GM19397 (cell line): ENCODE results near the gene COL10A1.
A peak's percentile ranks its signal among the peaks of the same experiment; 100 is the strongest.
"Not testable (repeated sequence)": the region's sequence is repeated elsewhere in the genome, so short reads cannot be mapped to it uniquely, and the experiment has no call there.

ENCODE experiments used
- ATAC-seq: cut with Tn5 transposase; IDR thresholded peaks from one replicate; pipeline ENCODE4 v1.9.1; 2021; ENCODE audit warnings: mild to moderate bottlenecking, moderate library complexity; ENCODE audit not compliant: unreplicated experiment

The COL10A1 gene

GRCh38 chr6:116127771-116128493 is 2.0 kb upstream of the COL10A1 start:
- no peak for ATAC-seq

GRCh38 chr6:116120430-116120829 is 5.5 kb downstream of the COL10A1 start:
- ATAC-seq, result no peak

DNA sequence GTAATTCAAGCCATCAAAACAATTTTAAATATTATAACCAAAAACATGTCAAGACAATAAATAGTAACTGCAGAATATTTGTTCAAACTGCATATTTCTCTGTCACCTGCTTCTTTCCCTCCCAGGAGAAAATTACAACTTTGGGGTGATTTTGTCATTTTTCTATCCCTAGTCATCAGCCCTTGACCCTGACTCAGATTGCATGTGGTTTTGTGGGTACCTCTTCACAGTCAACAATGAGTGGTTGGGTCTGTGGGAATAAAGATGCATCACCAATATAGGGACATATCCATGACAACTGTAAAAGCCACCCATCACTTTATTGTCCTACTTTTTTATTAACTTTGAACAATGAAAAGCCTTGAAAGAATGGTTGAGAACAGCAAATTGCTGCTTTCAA is 7.3 kb downstream of the COL10A1 start:
- ATAC-seq, result no peak

DNA sequence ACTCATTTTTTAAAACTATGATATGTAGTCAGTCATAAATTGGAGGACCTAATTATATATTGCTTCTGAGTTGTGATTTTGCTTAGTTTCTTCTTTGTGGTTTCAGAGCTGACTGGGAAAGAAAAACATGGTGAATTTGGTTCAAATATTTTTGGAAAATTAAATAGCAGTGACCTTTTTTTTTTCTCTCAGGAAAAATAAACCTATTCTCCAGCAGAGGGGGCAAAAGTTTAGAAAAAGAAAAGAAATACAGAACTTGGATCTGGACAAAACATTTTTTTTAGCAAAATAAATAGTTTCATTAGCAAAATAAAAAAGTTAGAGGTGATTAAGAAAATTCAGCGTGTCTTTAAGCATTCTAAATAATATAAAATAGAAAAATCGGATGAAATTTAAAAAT is 10.2 kb downstream of the COL10A1 start:
- ATAC-seq, result no peak

GRCh38 chr6:116113386-116113785 is 12.5 kb downstream of the COL10A1 start:
- ATAC-seq, result no peak

GRCh38 chr6:116111552-116112528 is 14.1 kb downstream of the COL10A1 start:
- peak; percentile 68 for ATAC-seq

- ATAC-seq, result no peak
Observed at GRCh38 chr6:116108836-116109235, 17.1 kb downstream of the COL10A1 start.

GRCh38 chr6:116106146-116106545 is 19.8 kb downstream of the COL10A1 start:
- no peak for ATAC-seq

GRCh38 chr6:116105247-116105646 is 20.7 kb downstream of the COL10A1 start:
- ATAC-seq, result no peak

DNA sequence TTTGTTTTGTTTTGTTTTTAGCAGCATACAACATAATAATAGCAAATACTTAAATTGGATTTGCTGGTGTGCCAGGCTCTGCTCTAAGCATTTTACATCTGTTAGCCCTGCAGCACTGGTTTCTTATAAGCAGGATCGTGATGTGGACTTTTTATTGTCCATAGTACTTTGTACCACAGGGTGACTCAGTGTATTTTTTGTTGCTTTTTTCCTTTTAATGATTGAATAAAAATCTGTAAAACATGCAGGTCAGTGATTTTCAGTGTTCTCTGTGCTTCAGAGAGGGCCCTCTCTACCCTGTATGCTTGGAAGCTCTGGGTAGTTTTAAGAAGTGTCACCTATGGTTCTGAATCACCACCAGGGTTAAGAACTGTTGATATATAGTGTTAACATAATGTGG is 21.3 kb downstream of the COL10A1 start:
- ATAC-seq, result no peak

DNA sequence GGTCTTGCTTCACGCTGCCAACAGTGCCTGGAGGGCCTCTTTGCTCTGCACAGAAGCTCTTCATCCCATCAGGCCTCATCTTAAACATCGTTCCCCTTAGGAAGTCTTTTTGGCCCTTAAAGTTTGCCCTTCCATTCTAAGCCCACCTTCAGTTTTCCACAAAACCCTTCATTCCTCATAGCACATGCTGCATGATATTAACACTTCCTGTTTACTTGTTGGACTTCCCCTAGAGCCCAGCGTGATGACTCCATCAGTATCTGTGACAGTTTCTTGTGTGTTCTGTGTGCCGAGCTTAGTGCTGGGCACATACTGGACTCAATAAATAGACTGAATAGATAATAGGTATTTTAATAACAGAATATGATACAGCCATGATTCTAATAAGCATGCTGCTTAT is 23.1 kb downstream of the COL10A1 start:
- no peak for ATAC-seq

GRCh38 chr6:116101790-116102189 is 24.1 kb downstream of the COL10A1 start:
- no peak for ATAC-seq

DNA sequence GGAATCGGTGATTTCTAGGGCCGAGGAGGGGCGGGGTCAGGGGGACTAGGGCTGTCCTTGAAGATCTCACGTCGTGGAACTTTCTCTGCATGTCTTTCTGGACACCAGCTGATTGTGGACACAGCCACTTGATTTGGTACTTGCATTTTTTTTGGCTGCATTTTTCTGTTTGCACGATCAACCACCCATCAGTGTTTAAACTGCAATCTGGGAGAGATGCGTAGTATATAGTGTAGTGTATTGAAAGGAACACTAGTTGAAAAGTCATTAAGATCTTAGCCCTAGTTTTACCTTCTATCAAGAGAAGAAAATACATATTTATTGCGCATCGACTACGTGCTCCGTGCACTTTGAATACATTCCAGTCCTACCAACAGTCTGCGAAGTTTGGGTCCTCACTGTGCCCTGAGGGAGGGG is 24.6 kb downstream of the COL10A1 start:
- ATAC-seq, result no peak

- peak; percentile 90 for ATAC-seq
Observed at GRCh38 chr6:116100419-116101301, 25.3 kb downstream of the COL10A1 start, which contains the start of gene NT5DC1. Gene NT5DC1 (plus strand): TSS chr6:116100853. CDS start chr6:116100931, 78 bp downstream.

DNA sequence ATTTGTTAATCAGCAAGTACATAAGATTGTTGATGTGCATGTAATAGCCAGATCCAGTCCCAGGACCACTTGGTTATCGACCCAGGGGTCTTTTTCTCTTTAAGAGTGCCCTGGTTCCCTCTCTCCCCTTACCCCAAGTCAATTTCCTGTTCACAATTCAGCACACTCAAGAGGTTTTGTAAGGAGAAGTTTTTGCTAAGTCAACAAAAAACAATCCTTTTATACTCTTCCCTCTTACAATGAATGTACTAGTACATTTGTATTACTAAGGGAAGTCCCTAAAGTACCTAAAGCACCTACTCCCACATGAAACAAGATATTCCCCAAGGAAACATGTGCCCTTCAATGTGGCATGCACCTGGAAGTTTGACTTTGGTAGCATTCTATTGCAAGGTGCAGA is 26.9 kb downstream of the COL10A1 start:
- no peak for ATAC-seq

GRCh38 chr6:116096979-116097816 is 28.7 kb downstream of the COL10A1 start:
- ATAC-seq, result no peak

- not testable (repeated sequence) for ATAC-seq
Observed at GRCh38 chr6:116096048-116096759, 29.7 kb downstream of the COL10A1 start.

DNA sequence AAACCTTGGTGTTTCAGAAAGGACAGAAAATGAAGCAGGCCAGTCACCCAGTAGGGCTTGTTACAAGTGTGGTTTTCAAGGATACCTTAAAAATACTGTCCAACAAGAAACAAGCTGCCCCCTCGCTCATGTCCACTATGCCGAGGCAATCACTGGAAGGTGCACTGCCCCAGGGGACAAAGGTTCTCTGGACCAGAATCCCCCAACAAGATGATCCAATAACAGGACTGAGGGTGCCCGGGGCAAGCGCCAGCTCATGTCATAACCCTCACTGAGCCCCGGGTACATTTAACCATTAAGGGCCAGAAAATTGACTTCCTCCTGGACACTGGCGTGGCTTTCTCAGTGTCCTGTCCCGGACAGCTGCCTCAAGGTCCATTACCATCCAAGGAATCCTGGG is 31.9 kb downstream of the COL10A1 start:
- ATAC-seq, result no peak

DNA sequence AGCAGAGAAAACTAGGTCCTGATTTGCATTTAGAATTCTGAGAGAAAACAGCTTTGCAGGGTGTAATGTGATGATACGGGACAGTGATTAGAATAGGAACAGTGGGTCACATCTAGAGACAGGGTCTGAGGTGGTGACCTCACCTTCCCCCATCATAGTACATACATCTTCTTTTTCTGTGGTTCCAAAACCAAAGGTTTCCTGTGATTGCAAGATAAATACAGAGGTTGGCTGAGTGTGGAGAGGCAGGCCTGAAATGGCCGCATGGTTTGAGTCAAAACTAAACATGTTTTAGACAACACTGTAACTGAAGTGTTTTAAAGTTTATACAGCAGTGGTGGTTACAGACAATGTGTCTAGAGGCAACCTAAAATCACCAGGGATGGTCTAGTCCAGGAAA is 35.7 kb downstream of the COL10A1 start:
- ATAC-seq, result peak; percentile 58
